Gastrocnemius medialis (tissue), 4 donors: ENCODE measurements around the gene IQCM. TPM values are rescaled to one million over a fixed set of nuclear protein-coding genes. Genes with fewer than 3 reads are reported as not detected.

ENCODE experiments used
- ATAC-seq, 2 donors: fragments of 150-250 bp; one replicate each; pipeline ENCODE4 v1.9.1; 2016
- DNase-seq, 2 donors: peaks; one replicate each; pipeline ENCODE4 v3.0.0-alpha.2; 2019
- H3K27ac ChIP-seq, 4 donors: fragments of 200-600 bp; sonication (generic); 1 replicate in 1 of 4; 2 replicates in 3 of 4; pipeline ENCODE4 v1.5.1; 2016 to 2018; ENCODE audit warnings: mild to moderate bottlenecking in 2 of 4, moderate library complexity in 1 of 4
- H3K27me3 ChIP-seq, 3 donors: fragments of 200-600 bp; sonication (generic) in 2 of 3; 1 replicate in 1 of 3; 2 replicates in 2 of 3; pipeline versions ENCODE4 v1.5.1 to v1.6.0; 2016 to 2019; ENCODE audit warnings: mild to moderate bottlenecking in 1 of 3, moderate library complexity in 1 of 3
- H3K36me3 ChIP-seq, 2 donors: fragments of 200-600 bp; sonication (generic) in 1 of 2; one replicate each; pipeline ENCODE4 v1.5.1; 2017 to 2018
- H3K4me1 ChIP-seq, 2 donors: fragments of 200-600 bp; sonication (generic) in 1 of 2; one replicate each; pipeline ENCODE4 v1.5.1; 2016 to 2017; ENCODE audit warnings: mild to moderate bottlenecking in 2 of 2
- H3K4me3 ChIP-seq, 4 donors: fragments of 200-600 bp; sonication (generic) in 3 of 4; 1 replicate in 1 of 4; 2 replicates in 3 of 4; pipeline ENCODE4 v1.5.1; 2016 to 2019; ENCODE audit warnings: mild to moderate bottlenecking in 2 of 4
- H3K9me3 ChIP-seq, 3 donors: fragments of 200-600 bp; sonication (generic) in 2 of 3; 1 replicate in 1 of 3; 2 replicates in 2 of 3; pipeline ENCODE4 v1.5.1; 2016 to 2019
- CTCF ChIP-seq, 5 experiments: fragments of 450-650 bp in 3 of 5; fragments of 200-600 bp in 2 of 5; sonication (generic) in 2 of 5; IDR thresholded peaks in 4 of 5; conservative IDR thresholded peaks in 1 of 5; 1 replicate in 4 of 5; 2 replicates in 1 of 5; pipeline ENCODE4 v1.5.1; 2016 to 2019; ENCODE audit warnings: antibody characterized with exemption in 5 of 5, mild to moderate bottlenecking in 3 of 5, moderate library complexity in 3 of 5
- POLR2A ChIP-seq, 2 donors: fragments of 450-650 bp; IDR thresholded peaks; one replicate each; pipeline ENCODE4 v1.6.1; 2017; ENCODE audit warnings: antibody characterized with exemption in 2 of 2, mild to moderate bottlenecking in 2 of 2, moderate library complexity in 2 of 2
- in situ Hi-C, 4 donors: fragments of 200-750 bp; cut with MboI; loops; one replicate each; pipeline versions ENCODE4 v1.15.0 to v1.8.0; 2017; ENCODE audit warnings: low sequenced_read_pairs in 4 of 4
- intact Hi-C: fragments of 100-400 bp; cut with DNase I; formaldehyde crosslinking; loops from one replicate; pipeline ENCODE4 v1.15.1; 2023; ENCODE audit warnings: low total_unique reads
- total RNA-seq, 4 donors: library from RNA; depleted of rRNA; stranded (reverse); fragments of >200 nt; gene quantifications; one replicate each; pipeline versions ENCODE4 v1.1.0 to v1.2.3, GENCODE V29; 2016

Gene IQCM
- total RNA-seq, 4 donors from 2014 or later, result 0.25 TPM; not detected in 3

GRCh38 chr4:149825336-149825735, 9.7 kb upstream of the IQCM start:
- no peak for DNase-seq
- H3K4me1 ChIP-seq, result no peaks in the 10 kb centered on the region
- no peaks in the 10 kb centered on the region for H3K36me3 ChIP-seq
- intact Hi-C loops (no loop called here), in situ Hi-C loops (no loop called here)
- H3K27me3 ChIP-seq, result no peaks in the 10 kb centered on the region
- ATAC-seq, result no peak
- TF ChIP-seq POLR2A (IDR thresholded peaks at IDR 0.05) (no peak), CTCF (IDR thresholded peaks at IDR 0.05 in 4 of 5, conservative IDR thresholded peaks at IDR 0.05 in 1 of 5) (no peak)
- H3K9me3 ChIP-seq, result no peaks in the 10 kb centered on the region
- H3K4me3 ChIP-seq, result no peak overlapping the region
- H3K27ac ChIP-seq, result no peak overlapping the region

GRCh38 chr4:149823769-149824221, 8.2 kb upstream of the IQCM start:
- Histone ChIP-seq H3K4me1 (no peaks in the 10 kb centered on the region), H3K27ac (no peak overlapping the region), H3K4me3 (no peak overlapping the region), H3K27me3 (no peaks in the 10 kb centered on the region), H3K9me3 (no peaks in the 10 kb centered on the region), H3K36me3 (no peaks in the 10 kb centered on the region)
- DNase-seq (no peak), ATAC-seq (no peak)
- in situ Hi-C loops (no loop called here), intact Hi-C loops (no loop called here)
- TF ChIP-seq POLR2A (IDR thresholded peaks at IDR 0.05) (no peak), CTCF (IDR thresholded peaks at IDR 0.05 in 4 of 5, conservative IDR thresholded peaks at IDR 0.05 in 1 of 5) (no peak)

- ATAC-seq (no peak), DNase-seq (no peak)
- intact Hi-C loops, result no loop called here
- Histone ChIP-seq H3K27me3 (no peaks in the 10 kb centered on the region), H3K27ac (no peak overlapping the region), H3K4me3 (no peak overlapping the region), H3K9me3 (no peaks in the 10 kb centered on the region), H3K4me1 (no peaks in the 10 kb centered on the region), H3K36me3 (no peaks in the 10 kb centered on the region)
- in situ Hi-C loops, result no loop called here
- TF ChIP-seq CTCF (IDR thresholded peaks at IDR 0.05 in 4 of 5, conservative IDR thresholded peaks at IDR 0.05 in 1 of 5), result no peak
- no peak for TF ChIP-seq POLR2A (IDR thresholded peaks at IDR 0.05)
Observed at GRCh38 chr4:149801416-149801815, 14.2 kb downstream of the IQCM start.

- no peaks in the 10 kb centered on the region for H3K4me1 ChIP-seq
- intact Hi-C loops (no loop called here), in situ Hi-C loops (no loop called here)
- no peaks in the 10 kb centered on the region for H3K9me3 ChIP-seq
- DNase-seq, result no peak
- H3K27ac ChIP-seq, result no peak overlapping the region
- ATAC-seq, result no peak
- no peaks in the 10 kb centered on the region for H3K36me3 ChIP-seq
- H3K4me3 ChIP-seq, result no peak overlapping the region
- TF ChIP-seq CTCF (IDR thresholded peaks at IDR 0.05 in 4 of 5, conservative IDR thresholded peaks at IDR 0.05 in 1 of 5), result no peak
- TF ChIP-seq POLR2A (IDR thresholded peaks at IDR 0.05), result no peak
- H3K27me3 ChIP-seq, result no peaks in the 10 kb centered on the region
Observed at GRCh38 chr4:149799546-149799945, 16.1 kb downstream of the IQCM start.

GRCh38 chr4:149796381-149796780, 19.3 kb downstream of the IQCM start:
- Histone ChIP-seq H3K4me1 (no peaks in the 10 kb centered on the region), H3K9me3 (no peaks in the 10 kb centered on the region), H3K27me3 (no peaks in the 10 kb centered on the region), H3K36me3 (no peaks in the 10 kb centered on the region), H3K27ac (no peak overlapping the region), H3K4me3 (no peak overlapping the region)
- no peak for ATAC-seq
- intact Hi-C loops (no loop called here), in situ Hi-C loops (no loop called here)
- DNase-seq, result no peak
- TF ChIP-seq CTCF (IDR thresholded peaks at IDR 0.05 in 4 of 5, conservative IDR thresholded peaks at IDR 0.05 in 1 of 5) (no peak), POLR2A (IDR thresholded peaks at IDR 0.05) (no peak)
